A549 (cell line): Measurements from ENCODE around the gene OGFR. TPM values are rescaled to one million over a fixed set of nuclear protein-coding genes. Genes with fewer than 3 reads are reported as not detected.

Experiments used
- ATAC-seq, 2 experiments: fragments of 200-7000 bp in 1 of 2; fragments of >200 bp in 1 of 2; cut with Nextera tagmentation in 1 of 2; cut with Tn5 transposase in 1 of 2; 3 replicates each; pipeline versions ENCODE4 v1.8.0 to v1.9.1; 2018 to 2020; ENCODE audit warnings: mild to moderate bottlenecking in 1 of 2, moderate library complexity in 1 of 2
- CTCF ChIA-PET: fragments of 300-600 bp; sonication (Branson Sonifier 250); formaldehyde crosslinking; extraction: SDS; loops from one replicate; lab custom pipeline; 2021; ENCODE audit warnings: antibody characterized with exemption, inconsistent platforms; lab: Yijun Ruan, JAX
- POLR2A ChIA-PET: fragments of 350-600 bp; formaldehyde crosslinking; extraction: SDS; loops from one replicate; lab custom pipeline; 2021; ENCODE audit warnings: antibody characterized with exemption, inconsistent platforms; lab: Yijun Ruan, JAX
- DNase-seq, 2 experiments: peaks; one replicate each; pipeline versions ENCODE4 v3.0.0 to v3.0.0-alpha.2; 2011 to 2016; ENCODE audit warnings: low read depth in 1 of 2, low spot score in 1 of 2
- FAIRE-seq: peaks from 2 replicates; lab custom pipeline; 2011; peaks lifted over from hg19 to GRCh38; lab: Jason Lieb, UNC
- H3K27ac ChIP-seq, 2 experiments: fragments of >200 bp; sonication (Bioruptor Twin); formaldehyde crosslinking; 3 replicates each; pipeline ENCODE4 v1.5.1; 2016 to 2017
- H3K4me1 ChIP-seq: fragments of >200 bp; sonication (Bioruptor Twin); formaldehyde crosslinking; 3 replicates; pipeline ENCODE4 v1.6.1; 2016
- H3K4me2 ChIP-seq: fragments of >200 bp; sonication (Bioruptor Twin); formaldehyde crosslinking; 3 replicates; pipeline ENCODE4 v1.6.1; 2016
- H3K4me3 ChIP-seq: fragments of >200 bp; sonication (Bioruptor Twin); formaldehyde crosslinking; 3 replicates; pipeline ENCODE4 v1.5.1; 2016
- H3K9me3 ChIP-seq: fragments of >200 bp; sonication (Bioruptor Twin); formaldehyde crosslinking; 3 replicates; pipeline ENCODE4 v1.6.1; 2016
- CBX8 ChIP-seq: fragments of 200-600 bp; sonication (generic); IDR thresholded peaks from 2 replicates; pipeline ENCODE4 v1.6.1; 2016
- ESRRA ChIP-seq: fragments of 150-350 bp; IDR thresholded peaks from 2 replicates; pipeline ENCODE4 v1.6.1; 2014; ENCODE audit warnings: mild to moderate bottlenecking, low read length, borderline replicate concordance
- FOSL2 ChIP-seq, 2 experiments: fragments of 450-650 bp in 1 of 2; fragments of >200 bp in 1 of 2; sonication (Bioruptor Twin) in 1 of 2; formaldehyde crosslinking; IDR thresholded peaks; 2 replicates each; pipeline versions ENCODE4 v1.5.0 to v1.6.1; 2016 to 2020; ENCODE audit warnings: mild to moderate bottlenecking in 1 of 2, moderate library complexity in 1 of 2
- HDAC2 ChIP-seq: fragments of 200-600 bp; sonication (generic); IDR thresholded peaks from 2 replicates; pipeline ENCODE4 v1.6.1; 2016
- HEYL ChIP-seq: fragments of 250-450 bp; sonication (Bioruptor Pico); IDR thresholded peaks from 2 replicates; pipeline ENCODE4 v1.8.0; 2021; ENCODE audit warnings: mild to moderate bottlenecking, moderate library complexity
- HOXB5 ChIP-seq: fragments of 250-450 bp; sonication (Bioruptor Pico); IDR thresholded peaks from 2 replicates; pipeline ENCODE4 v1.5.0; 2020; ENCODE audit warnings: mild to moderate bottlenecking, moderate library complexity
- JUN ChIP-seq, 2 experiments: fragments of >200 bp; sonication (Bioruptor Twin); formaldehyde crosslinking; IDR thresholded peaks; 2 replicates in 1 of 2; 3 replicates in 1 of 2; pipeline ENCODE4 v1.6.1; 2016 to 2017
- JUNB ChIP-seq: fragments of >200 bp; sonication (Bioruptor Twin); formaldehyde crosslinking; IDR thresholded peaks from 2 replicates; pipeline ENCODE4 v1.6.1; 2016
- KDM1A ChIP-seq: fragments of 200-600 bp; sonication (generic); IDR thresholded peaks from 2 replicates; pipeline ENCODE4 v1.6.1; 2016; ENCODE audit warnings: low read depth, mild to moderate bottlenecking
- KDM5A ChIP-seq: fragments of 200-600 bp; sonication (generic); IDR thresholded peaks from 2 replicates; pipeline ENCODE4 v1.6.1; 2016; ENCODE audit warnings: antibody characterized with exemption, mild to moderate bottlenecking
- MAFK ChIP-seq: fragments of 450-650 bp; IDR thresholded peaks from 2 replicates; pipeline ENCODE4 v1.6.1; 2014; ENCODE audit not compliant: partially characterized antibody
- PHF8 ChIP-seq: fragments of 200-600 bp; sonication (generic); IDR thresholded peaks from 2 replicates; pipeline ENCODE4 v1.6.1; 2016; ENCODE audit warnings: low read depth, mild to moderate bottlenecking, antibody characterized with exemption, moderate library complexity, borderline replicate concordance
- RAD21 ChIP-seq, 2 experiments: fragments of >200 bp in 1 of 2; sonication (Bioruptor Twin) in 1 of 2; formaldehyde crosslinking in 1 of 2; IDR thresholded peaks in 1 of 2; conservative IDR thresholded peaks in 1 of 2; 2 replicates in 1 of 2; 3 replicates in 1 of 2; pipeline ENCODE4 v1.6.1; 2012 to 2018; ENCODE audit warnings: inconsistent platforms in 1 of 2
- RFX5 ChIP-seq: fragments of 450-650 bp; IDR thresholded peaks from 2 replicates; pipeline ENCODE4 v1.7.1; 2014; ENCODE audit warnings: antibody characterized with exemption, mild to moderate bottlenecking, moderate library complexity
- SMC3 ChIP-seq: fragments of >200 bp; sonication (Bioruptor Twin); formaldehyde crosslinking; IDR thresholded peaks from 3 replicates; pipeline ENCODE4 v1.6.1; 2018; ENCODE audit warnings: inconsistent platforms
- ZFP36 ChIP-seq: fragments of 450-650 bp; IDR thresholded peaks from 2 replicates; pipeline ENCODE4 v1.6.1; 2014; ENCODE audit warnings: borderline replicate concordance; ENCODE audit not compliant: partially characterized antibody
- ZNF302 ChIP-seq: fragments of 250-450 bp; sonication (Bioruptor Pico); IDR thresholded peaks from 2 replicates; pipeline ENCODE4 v1.9.0; 2021; ENCODE audit warnings: inconsistent platforms, mild to moderate bottlenecking, moderate library complexity
- WGBS: methylation state at CpG from one replicate; pipeline ENCODE4 v1.1.6; 2017; ENCODE audit errors: missing lambda C conversion rate; 5-methylcytosine and 5-hydroxymethylcytosine counted together
- polyA plus RNA-seq, 4 experiments: library from polyadenylated mRNA; depleted of rRNA in 3 of 4; stranded (reverse); fragments of >200 nt; fragmentation: RNase III in 1 of 4; extraction: RNeasy Plus Mini Kit Qiagen cat#74134 plus additional on column Dnase treatment in 1 of 4; gene quantifications; 2 replicates in 3 of 4; 3 replicates in 1 of 4; pipeline ENCODE4 v1.2.3, GENCODE V29; 2011 to 2017
- TF ChIP-seq, protein P1 (sequence below): IDR thresholded peaks from 2 replicates; pipeline ENCODE4 v1.6.1; 2012
- TF ChIP-seq, protein P2 (sequence below): fragments of >200 bp; sonication (Bioruptor Twin); formaldehyde crosslinking; IDR thresholded peaks from 3 replicates; pipeline ENCODE4 v1.6.1; 2016
- TF ChIP-seq, protein P3 (sequence below): IDR thresholded peaks from 2 replicates; pipeline ENCODE4 v1.6.1; 2012; ENCODE audit warnings: low read depth, borderline replicate concordance
- TF ChIP-seq, protein P4 (sequence below): fragments of 200-600 bp; sonication (generic); IDR thresholded peaks from 2 replicates; pipeline ENCODE4 v1.6.1; 2016; ENCODE audit warnings: antibody characterized with exemption, mild to moderate bottlenecking, moderate library complexity
- TF ChIP-seq, protein P5 (sequence below): IDR thresholded peaks from 2 replicates; pipeline ENCODE4 v1.6.1; 2012
- TF ChIP-seq, protein P6 (sequence below): fragments of 250-450 bp; sonication (Bioruptor Pico); IDR thresholded peaks from 2 replicates; pipeline ENCODE4 v1.5.0; 2021; ENCODE audit warnings: mild to moderate bottlenecking, moderate library complexity, borderline replicate concordance

The OGFR gene
- polyA plus RNA-seq, 2 of the 4 experiments (the other 2 are of a cell fraction), result 15.9 to 35.6 TPM

DNA sequence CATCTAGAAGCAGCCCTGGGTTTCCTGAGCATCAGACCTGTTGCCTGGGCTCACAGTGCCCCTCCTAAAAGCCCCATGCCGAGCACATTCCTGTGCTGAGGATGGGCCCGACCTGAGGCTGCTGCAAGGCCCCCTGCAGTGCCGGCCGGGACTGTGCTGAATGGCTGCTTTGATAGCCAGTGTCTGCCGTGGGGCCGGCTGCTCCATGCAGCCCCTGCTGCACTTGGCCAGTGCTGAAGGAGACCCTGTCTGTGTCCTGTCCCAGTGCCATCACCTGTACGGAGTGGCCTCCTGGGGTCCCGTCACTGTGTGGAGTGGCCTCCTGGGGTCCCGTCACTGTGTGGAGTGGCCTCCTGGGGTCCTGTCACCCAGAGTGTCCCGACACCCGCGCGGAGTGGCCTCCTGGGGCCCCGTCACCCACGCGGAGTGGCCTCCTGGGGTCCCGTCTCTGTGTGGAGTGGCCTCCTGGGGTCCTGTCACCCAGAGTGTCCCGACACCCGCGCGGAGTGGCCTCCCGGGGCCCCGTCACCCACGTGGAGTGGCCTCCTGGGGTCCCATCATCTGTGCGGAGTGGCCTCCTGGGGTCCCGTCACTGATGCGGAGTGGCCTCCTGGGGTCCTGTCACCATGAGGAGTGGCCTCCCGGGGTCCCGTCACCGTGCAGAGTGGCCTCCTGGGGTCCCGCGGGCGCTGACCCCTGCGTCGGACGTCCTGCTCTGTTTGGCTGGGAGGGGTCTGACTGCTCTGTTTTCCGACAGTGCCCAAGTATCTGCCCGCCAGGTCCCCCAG, 19.2 kb downstream of the OGFR start:
- 87% methylated on average over 23 of the region's 38 CpGs for WGBS
- peak in 1 of 2 experiments; percentile 6; a peak in 3 of 6 replicates for ATAC-seq
- no peak for DNase-seq
- TF ChIP-seq CBX8, result no peak
- TF ChIP-seq KDM5A, result no peak
- TF ChIP-seq, protein P1, sequence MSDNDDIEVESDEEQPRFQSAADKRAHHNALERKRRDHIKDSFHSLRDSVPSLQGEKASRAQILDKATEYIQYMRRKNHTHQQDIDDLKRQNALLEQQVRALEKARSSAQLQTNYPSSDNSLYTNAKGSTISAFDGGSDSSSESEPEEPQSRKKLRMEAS, result no peak
- no peak for TF ChIP-seq FOSL2 (IDR thresholded peaks at IDR 0.05)
- TF ChIP-seq FOSL2 (CRISPR knock-in tag; IDR thresholded peaks at IDR 0.05), result no peak
- TF ChIP-seq, protein P2, sequence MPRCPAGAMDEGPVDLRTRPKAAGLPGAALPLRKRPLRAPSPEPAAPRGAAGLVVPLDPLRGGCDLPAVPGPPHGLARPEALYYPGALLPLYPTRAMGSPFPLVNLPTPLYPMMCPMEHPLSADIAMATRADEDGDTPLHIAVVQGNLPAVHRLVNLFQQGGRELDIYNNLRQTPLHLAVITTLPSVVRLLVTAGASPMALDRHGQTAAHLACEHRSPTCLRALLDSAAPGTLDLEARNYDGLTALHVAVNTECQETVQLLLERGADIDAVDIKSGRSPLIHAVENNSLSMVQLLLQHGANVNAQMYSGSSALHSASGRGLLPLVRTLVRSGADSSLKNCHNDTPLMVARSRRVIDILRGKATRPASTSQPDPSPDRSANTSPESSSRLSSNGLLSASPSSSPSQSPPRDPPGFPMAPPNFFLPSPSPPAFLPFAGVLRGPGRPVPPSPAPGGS, result no peak
- TF ChIP-seq MAFK, result no peak
- TF ChIP-seq, protein P3, sequence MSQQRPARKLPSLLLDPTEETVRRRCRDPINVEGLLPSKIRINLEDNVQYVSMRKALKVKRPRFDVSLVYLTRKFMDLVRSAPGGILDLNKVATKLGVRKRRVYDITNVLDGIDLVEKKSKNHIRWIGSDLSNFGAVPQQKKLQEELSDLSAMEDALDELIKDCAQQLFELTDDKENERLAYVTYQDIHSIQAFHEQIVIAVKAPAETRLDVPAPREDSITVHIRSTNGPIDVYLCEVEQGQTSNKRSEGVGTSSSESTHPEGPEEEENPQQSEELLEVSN, result no peak
- no peak for TF ChIP-seq JUNB
- TF ChIP-seq HDAC2, result no peak
- Histone ChIP-seq H3K4me2 (peak overlapping the region; percentile 88; the same call in 1 of the 3 replicates), H3K9me3 (no peaks in the 10 kb centered on the region), H3K27ac (peak overlapping the region in 1 of 2 experiments; percentile 80; a peak in 4 of 6 replicates), H3K4me1 (peaks cover 40% of the 10 kb centered on the region), H3K4me3 (no peak overlapping the region; the same call in 2 of the 3 replicates)
- no peak for FAIRE-seq
- POLR2A ChIA-PET, result no interaction called here
- CTCF ChIA-PET, result interaction anchor here (0.9 to 7.1 kb wide), 20 partner anchors 7 to 392 kb away, joined by 3 to 76 read pairs (median 6); partner anchors contain the start of genes TCFL5 and YTHDF1

DNA sequence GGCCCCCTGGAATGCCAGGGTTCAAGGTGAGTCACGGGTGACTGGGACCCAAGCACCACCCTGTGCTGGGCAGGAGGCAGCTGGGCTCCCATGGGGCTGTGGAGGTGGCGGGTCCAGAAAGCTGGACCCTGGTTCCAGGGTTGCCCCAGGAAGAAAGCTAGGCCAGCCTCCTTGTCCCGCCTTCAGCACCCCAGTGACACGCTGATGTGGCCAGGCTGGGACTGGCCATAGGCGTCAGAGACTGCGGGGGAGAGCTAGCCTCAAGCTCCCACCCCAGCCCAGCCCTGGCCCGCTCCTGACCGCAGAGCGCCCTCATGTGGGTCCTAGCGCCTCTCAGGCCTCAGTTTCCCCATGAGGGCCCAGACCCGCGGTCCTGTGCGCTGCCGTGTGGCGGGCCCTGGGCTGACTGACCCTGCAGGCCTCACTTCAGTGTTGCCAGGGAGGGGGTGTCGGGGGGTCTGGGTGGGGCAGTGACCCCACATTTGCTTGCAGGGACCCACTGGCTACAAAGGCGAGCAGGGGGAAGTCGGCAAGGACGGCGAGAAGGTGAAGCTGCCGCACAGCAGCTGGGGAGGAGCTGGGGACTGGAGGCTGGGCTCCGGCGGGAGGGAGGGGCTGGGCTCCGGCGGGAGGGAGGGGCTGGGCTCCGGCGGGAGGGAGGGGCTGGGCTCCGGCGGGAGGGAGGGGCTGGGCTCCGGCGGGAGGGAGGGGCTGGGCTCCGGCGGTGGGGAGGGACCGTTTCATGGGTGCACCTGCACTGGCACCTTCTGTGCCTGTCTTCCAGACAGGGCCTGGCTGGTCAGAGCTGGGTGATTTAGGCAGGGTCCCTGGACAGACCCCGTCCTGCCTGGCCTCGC, 20.1 kb downstream of the OGFR start:
- ChIA-PET CTCF (interaction anchor here (0.5 to 1.0 kb wide), 3 partner anchors 17 to 435 kb away, joined by 3 to 4 read pairs (median 3); no protein-coding TSS in a partner anchor), POLR2A (no interaction called here)
- no peak for FAIRE-seq
- TF ChIP-seq, protein P4, sequence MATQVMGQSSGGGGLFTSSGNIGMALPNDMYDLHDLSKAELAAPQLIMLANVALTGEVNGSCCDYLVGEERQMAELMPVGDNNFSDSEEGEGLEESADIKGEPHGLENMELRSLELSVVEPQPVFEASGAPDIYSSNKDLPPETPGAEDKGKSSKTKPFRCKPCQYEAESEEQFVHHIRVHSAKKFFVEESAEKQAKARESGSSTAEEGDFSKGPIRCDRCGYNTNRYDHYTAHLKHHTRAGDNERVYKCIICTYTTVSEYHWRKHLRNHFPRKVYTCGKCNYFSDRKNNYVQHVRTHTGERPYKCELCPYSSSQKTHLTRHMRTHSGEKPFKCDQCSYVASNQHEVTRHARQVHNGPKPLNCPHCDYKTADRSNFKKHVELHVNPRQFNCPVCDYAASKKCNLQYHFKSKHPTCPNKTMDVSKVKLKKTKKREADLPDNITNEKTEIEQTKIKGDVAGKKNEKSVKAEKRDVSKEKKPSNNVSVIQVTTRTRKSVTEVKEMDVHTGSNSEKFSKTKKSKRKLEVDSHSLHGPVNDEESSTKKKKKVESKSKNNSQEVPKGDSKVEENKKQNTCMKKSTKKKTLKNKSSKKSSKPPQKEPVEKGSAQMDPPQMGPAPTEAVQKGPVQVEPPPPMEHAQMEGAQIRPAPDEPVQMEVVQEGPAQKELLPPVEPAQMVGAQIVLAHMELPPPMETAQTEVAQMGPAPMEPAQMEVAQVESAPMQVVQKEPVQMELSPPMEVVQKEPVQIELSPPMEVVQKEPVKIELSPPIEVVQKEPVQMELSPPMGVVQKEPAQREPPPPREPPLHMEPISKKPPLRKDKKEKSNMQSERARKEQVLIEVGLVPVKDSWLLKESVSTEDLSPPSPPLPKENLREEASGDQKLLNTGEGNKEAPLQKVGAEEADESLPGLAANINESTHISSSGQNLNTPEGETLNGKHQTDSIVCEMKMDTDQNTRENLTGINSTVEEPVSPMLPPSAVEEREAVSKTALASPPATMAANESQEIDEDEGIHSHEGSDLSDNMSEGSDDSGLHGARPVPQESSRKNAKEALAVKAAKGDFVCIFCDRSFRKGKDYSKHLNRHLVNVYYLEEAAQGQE, result no peak
- TF ChIP-seq HEYL (no peak), HOXB5 (CRISPR knock-in tag) (no peak), PHF8 (no peak), ESRRA (no peak), HDAC2 (no peak), RFX5 (no peak), JUN (IDR thresholded peaks at IDR 0.05) (no peak), ZFP36 (no peak), KDM1A (no peak), SMC3 (no peak), RAD21 (conservative IDR thresholded peaks at IDR 0.05 in 1 of 2, IDR thresholded peaks at IDR 0.05 in 1 of 2) (no peak), ZNF302 (CRISPR knock-in tag) (no peak)
- TF ChIP-seq, protein P5, sequence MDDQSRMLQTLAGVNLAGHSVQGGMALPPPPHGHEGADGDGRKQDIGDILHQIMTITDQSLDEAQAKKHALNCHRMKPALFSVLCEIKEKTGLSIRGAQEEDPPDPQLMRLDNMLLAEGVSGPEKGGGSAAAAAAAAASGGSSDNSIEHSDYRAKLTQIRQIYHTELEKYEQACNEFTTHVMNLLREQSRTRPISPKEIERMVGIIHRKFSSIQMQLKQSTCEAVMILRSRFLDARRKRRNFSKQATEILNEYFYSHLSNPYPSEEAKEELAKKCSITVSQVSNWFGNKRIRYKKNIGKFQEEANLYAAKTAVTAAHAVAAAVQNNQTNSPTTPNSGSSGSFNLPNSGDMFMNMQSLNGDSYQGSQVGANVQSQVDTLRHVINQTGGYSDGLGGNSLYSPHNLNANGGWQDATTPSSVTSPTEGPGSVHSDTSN, result no peak
- TF ChIP-seq, protein P6, sequence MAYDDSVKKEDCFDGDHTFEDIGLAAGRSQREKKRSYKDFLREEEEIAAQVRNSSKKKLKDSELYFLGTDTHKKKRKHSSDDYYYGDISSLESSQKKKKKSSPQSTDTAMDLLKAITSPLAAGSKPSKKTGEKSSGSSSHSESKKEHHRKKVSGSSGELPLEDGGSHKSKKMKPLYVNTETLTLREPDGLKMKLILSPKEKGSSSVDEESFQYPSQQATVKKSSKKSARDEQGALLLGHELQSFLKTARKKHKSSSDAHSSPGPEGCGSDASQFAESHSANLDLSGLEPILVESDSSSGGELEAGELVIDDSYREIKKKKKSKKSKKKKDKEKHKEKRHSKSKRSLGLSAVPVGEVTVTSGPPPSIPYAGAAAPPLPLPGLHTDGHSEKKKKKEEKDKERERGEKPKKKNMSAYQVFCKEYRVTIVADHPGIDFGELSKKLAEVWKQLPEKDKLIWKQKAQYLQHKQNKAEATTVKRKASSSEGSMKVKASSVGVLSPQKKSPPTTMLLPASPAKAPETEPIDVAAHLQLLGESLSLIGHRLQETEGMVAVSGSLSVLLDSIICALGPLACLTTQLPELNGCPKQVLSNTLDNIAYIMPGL, result no peak
- no peak for DNase-seq
- peak; percentile 6 to 57; a peak in 3 of 6 replicates for ATAC-seq
- Histone ChIP-seq H3K27ac (peak overlapping the region; percentile 44 to 80), H3K4me3 (peak overlapping the region; percentile 28; the same call in 2 of the 3 replicates), H3K9me3 (no peaks in the 10 kb centered on the region), H3K4me1 (peaks cover 31% of the 10 kb centered on the region), H3K4me2 (peak overlapping the region; percentile 88)
- WGBS, result 65% methylated on average over 6 of the region's 36 CpGs
